GF-D8 (cell line): ENCODE measurements around the gene CARD19.
A peak's percentile ranks its signal among the peaks of the same experiment; 100 is the strongest.
"Not testable (repeated sequence)": the region's sequence is repeated elsewhere in the genome, so short reads cannot be mapped to it uniquely, and the experiment has no call there.

ENCODE experiments used
- DNase-seq: peaks from one replicate; lab custom pipeline; 2025; lab: John Stamatoyannopoulos, UW

Gene CARD19

GRCh38 chr9:93107151-93107824, 11.3 kb downstream of the CARD19 start:
- no peak for DNase-seq

GRCh38 chr9:93107825-93108161, 11.8 kb downstream of the CARD19 start:
- DNase-seq, result no peak

GRCh38 chr9:93108291-93109041, 12.4 kb downstream of the CARD19 start:
- DNase-seq, result no peak

GRCh38 chr9:93110311-93110855, 14.4 kb downstream of the CARD19 start:
- no peak for DNase-seq

GRCh38 chr9:93111001-93111370, 15.0 kb downstream of the CARD19 start:
- DNase-seq, result no peak

- DNase-seq, result peak; percentile 65
Observed at GRCh38 chr9:93111371-93112115, 15.5 kb downstream of the CARD19 start.

GRCh38 chr9:93112116-93112863, 16.3 kb downstream of the CARD19 start:
- DNase-seq, result no peak

GRCh38 chr9:93112864-93113389, 16.9 kb downstream of the CARD19 start:
- no peak for DNase-seq

GRCh38 chr9:93114169-93114983, 18.4 kb downstream of the CARD19 start:
- DNase-seq, result peak; percentile 33

GRCh38 chr9:93114984-93115335, 18.9 kb downstream of the CARD19 start:
- no peak for DNase-seq

GRCh38 chr9:93115486-93116071, 19.6 kb downstream of the CARD19 start:
- peak; percentile 48 for DNase-seq

GRCh38 chr9:93116072-93116961, 20.3 kb downstream of the CARD19 start:
- DNase-seq, result peak; percentile 48

GRCh38 chr9:93117521-93117920, 21.5 kb downstream of the CARD19 start:
- not testable (repeated sequence) for DNase-seq

- DNase-seq, result no peak
Observed at GRCh38 chr9:93117924-93118862, 22.2 kb downstream of the CARD19 start.

- no peak for DNase-seq
Observed at GRCh38 chr9:93118863-93119702, 23.1 kb downstream of the CARD19 start.

GRCh38 chr9:93119703-93119952, 23.6 kb downstream of the CARD19 start:
- no peak for DNase-seq

GRCh38 chr9:93119953-93120845, 24.2 kb downstream of the CARD19 start:
- DNase-seq, result peak; percentile 89
